Adipocyte (in vitro differentiated cells): ENCODE measurements around the gene ATE1.
A peak's percentile ranks its signal among the peaks of the same experiment; 100 is the strongest.
"Not testable (repeated sequence)": the region's sequence is repeated elsewhere in the genome, so short reads cannot be mapped to it uniquely, and the experiment has no call there.

Source experiments
- DNase-seq: peaks from one replicate; pipeline ENCODE4 v3.0.0-alpha.2; 2015; ENCODE audit warnings: low read depth
- H3K27me3 ChIP-seq: replicated peaks from 2 replicates; pipeline ENCODE4 v1.7.0; 2013; ENCODE audit warnings: mild to moderate bottlenecking, low read length, moderate library complexity; ENCODE audit not compliant: control insufficient read depth, insufficient read depth
- H3K36me3 ChIP-seq: 2 replicates; pipeline ENCODE4 v1.7.0; 2013; ENCODE audit warnings: low read length, mild to moderate bottlenecking, moderate library complexity; ENCODE audit not compliant: control insufficient read depth, insufficient read depth, severe bottlenecking
- H3K4me1 ChIP-seq: 2 replicates; pipeline ENCODE4 v1.7.0; 2013; ENCODE audit warnings: mild to moderate bottlenecking, low read length, moderate library complexity; ENCODE audit not compliant: control insufficient read depth, insufficient read depth
- H3K4me3 ChIP-seq: 2 replicates; pipeline ENCODE4 v1.7.0; 2013; ENCODE audit warnings: mild to moderate bottlenecking, low read length, moderate library complexity
- H3K9ac ChIP-seq: 2 replicates; pipeline ENCODE4 v1.7.0; 2013; ENCODE audit warnings: mild to moderate bottlenecking, low read length, moderate library complexity
- H3K9me3 ChIP-seq: 2 replicates; pipeline ENCODE4 v1.7.0; 2013; ENCODE audit warnings: mild to moderate bottlenecking, low read length, moderate library complexity; ENCODE audit not compliant: control insufficient read depth

The ATE1 gene

DNA sequence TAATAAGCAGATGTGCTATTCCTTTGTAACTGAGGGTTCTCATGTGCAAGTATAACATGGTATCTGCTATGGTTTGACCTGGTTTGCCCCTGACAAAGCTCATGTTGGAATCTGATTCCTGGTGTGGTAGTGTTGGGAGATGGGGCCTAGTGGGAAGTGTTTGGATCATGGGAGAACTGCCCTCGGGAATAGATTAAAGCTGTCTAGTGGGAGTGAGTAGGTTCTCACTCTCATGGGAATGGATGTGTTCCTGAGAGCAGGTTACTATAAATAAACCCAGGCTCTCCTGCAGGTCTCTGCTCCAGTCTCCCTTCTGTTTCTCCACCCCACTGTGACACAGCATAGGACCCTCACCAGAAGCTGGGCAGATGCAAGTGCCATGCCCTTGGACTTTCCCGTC is 97.7 kb downstream of the ATE1 start:
- no peak overlapping the region for H3K9ac ChIP-seq
- peaks cover 12% of the 10 kb centered on the region for H3K36me3 ChIP-seq
- DNase-seq = no peak
- H3K9me3 ChIP-seq = no peaks in the 10 kb centered on the region
- no peaks in the 10 kb centered on the region for H3K4me1 ChIP-seq
- H3K27me3 ChIP-seq = no peaks in the 10 kb centered on the region
- H3K4me3 ChIP-seq = no peak overlapping the region

DNA sequence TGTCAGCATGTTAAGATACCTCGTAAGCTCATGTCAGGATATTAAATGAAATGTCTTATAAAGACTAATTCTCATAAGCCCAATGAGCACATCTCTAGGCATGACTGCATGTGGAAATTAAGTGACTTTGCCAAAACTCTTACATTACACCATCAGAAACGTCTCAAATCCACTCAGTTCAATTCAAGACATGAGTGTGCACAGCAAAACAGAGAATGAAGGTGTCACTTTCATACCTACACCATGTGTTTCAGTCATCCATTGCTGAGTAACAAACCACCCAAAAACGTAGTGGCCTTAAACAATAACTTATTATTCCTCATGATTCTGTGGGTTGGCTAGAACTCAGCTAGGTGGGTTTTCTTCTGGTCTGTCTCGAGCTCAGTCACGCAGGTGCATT is 99.8 kb downstream of the ATE1 start:
- no peaks in the 10 kb centered on the region for H3K9me3 ChIP-seq
- H3K36me3 ChIP-seq = peaks cover 9% of the 10 kb centered on the region
- H3K4me3 ChIP-seq = no peak overlapping the region
- H3K27me3 ChIP-seq = no peaks in the 10 kb centered on the region
- H3K4me1 ChIP-seq = no peaks in the 10 kb centered on the region
- DNase-seq = no peak
- no peak overlapping the region for H3K9ac ChIP-seq

DNA sequence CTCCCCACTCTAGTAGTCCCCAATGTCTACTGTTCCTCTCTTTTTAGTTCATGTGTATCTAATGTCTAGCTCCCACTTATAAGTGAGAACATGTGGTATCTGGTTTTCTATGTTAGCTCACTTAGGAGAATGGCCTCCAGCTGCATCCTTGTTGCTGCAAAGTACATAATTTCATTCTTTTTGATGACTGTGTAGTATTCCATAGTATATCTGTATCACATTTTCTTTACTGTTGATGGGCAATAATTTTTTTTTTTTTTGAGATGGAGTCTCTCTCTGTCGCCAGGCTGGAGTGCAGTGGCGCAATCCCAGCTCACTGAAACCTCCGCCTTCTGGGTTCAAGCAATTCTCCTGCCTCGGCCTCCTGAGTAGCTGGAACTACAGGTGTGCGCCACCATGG is 101.1 kb downstream of the ATE1 start:
- not testable (repeated sequence) for H3K4me1 ChIP-seq, H3K4me3 ChIP-seq

DNA sequence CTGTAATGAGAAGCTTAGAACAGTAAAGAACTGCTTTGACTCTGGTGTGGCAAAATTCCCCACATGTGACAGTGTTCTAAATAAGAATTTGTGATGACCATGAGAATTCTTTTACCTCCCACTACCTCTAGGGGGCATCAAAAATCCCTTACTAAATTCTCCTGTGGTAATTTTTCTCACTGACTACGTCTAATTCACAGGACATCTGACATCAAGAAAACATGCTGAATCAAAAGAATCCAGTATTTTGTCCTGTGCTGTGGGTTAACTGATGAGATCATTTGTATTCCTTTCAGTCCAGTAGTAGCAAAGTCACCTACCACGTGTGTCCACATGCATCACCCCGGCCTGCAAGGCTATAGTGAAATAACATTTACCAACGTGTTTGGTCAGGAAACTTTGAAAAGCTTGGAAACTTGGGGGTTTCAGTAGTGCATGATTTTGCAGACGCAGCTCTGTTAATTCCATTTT is 103.8 kb downstream of the ATE1 start:
- peak; percentile 77 for DNase-seq
- Histone ChIP-seq H3K36me3 (peaks cover 9% of the 10 kb centered on the region), H3K9me3 (no peaks in the 10 kb centered on the region), H3K4me3 (no peak overlapping the region), H3K4me1 (no peaks in the 10 kb centered on the region), H3K9ac (no peak overlapping the region), H3K27me3 (no peaks in the 10 kb centered on the region)

More for the DNA sequence above, 101.1 kb downstream of the ATE1 start:
- H3K9ac ChIP-seq, H3K9me3 ChIP-seq, H3K36me3 ChIP-seq, DNase-seq, H3K27me3 ChIP-seq: not testable (repeated sequence)

DNA sequence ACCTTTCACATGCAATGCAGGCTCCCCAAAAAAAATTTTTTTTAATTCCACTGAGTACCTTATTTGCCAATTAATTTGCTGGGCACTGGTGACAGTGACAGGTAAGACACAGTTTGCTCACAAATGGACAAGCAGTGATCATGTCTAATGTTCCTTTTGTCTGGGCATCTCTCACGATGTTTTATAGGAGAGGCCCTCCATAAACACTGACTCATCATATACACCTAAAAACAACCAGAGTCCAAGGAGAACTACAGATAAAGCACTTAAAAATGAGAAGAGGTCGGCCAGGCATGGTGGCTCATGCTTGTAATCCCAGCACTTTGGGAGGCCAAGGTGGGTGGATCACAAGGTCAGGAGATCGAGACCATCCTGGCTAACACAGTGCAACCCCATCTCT is 105.1 kb downstream of the ATE1 start:
- Histone ChIP-seq H3K9me3 (no peaks in the 10 kb centered on the region), H3K27me3 (no peaks in the 10 kb centered on the region), H3K9ac (no peak overlapping the region), H3K36me3 (peaks cover 3% of the 10 kb centered on the region), H3K4me3 (no peak overlapping the region), H3K4me1 (no peaks in the 10 kb centered on the region)
- DNase-seq = no peak

DNA sequence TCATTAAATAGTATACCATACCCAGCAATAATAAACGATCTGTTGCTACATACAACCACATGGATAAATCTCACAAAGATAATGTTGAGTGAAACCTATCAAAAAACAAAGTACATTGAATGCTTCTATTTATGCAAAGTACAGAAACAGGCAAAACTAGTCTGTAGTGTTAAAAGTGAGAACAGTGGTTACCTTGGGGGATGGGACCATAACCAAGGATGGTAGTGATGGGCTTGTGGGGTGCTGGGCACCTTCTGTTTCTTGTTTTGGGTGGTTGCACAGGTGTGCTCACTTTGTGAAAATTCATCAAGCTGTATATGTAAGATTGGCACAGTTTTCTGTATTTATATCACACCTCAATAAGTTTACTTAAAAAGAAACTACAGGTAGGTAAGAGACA is 105.7 kb downstream of the ATE1 start:
- Histone ChIP-seq H3K27me3 (no peaks in the 10 kb centered on the region), H3K36me3 (peaks cover 3% of the 10 kb centered on the region), H3K4me1 (no peaks in the 10 kb centered on the region), H3K4me3 (no peak overlapping the region), H3K9ac (no peak overlapping the region), H3K9me3 (no peaks in the 10 kb centered on the region)
- DNase-seq = no peak

DNA sequence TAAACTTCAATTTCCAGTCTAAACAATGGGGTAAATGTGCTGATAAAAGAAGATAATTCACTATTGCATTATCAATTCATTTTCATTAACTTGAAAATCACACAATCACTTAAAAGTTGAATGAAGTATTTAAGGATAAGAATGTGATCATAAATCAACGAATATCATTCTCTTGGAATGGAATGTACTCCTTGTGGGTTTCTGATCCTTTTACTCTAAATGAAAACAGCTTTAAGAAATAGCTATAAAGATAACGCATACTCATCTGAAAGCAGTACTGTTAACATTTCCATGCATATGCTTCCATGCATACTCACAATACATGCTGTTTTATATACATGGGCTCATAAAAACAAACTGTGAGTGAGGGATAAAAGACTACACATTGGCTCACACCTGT is 108.8 kb downstream of the ATE1 start:
- Histone ChIP-seq H3K9me3 (no peaks in the 10 kb centered on the region), H3K36me3 (no peaks in the 10 kb centered on the region), H3K4me1 (no peaks in the 10 kb centered on the region), H3K27me3 (no peaks in the 10 kb centered on the region), H3K9ac (no peak overlapping the region), H3K4me3 (no peak overlapping the region)
- DNase-seq = no peak

DNA sequence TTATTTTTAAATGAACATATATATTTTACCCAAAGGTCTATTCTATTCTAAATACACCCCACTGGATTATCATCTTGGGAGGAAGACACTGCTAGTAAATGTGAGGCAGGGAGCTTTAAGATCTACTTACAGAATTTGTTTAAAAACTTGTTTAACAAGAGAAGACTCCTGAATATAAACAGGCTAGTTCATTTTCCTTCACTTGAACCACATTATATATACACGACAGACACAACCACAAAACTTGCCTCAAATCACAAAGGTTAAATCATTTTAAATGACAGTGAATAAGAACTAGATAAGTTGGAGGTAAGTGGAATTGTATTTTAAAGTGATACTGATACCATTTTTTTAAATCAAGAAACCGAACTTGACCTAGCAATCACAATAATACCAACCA is 109.2 kb downstream of the ATE1 start:
- Histone ChIP-seq H3K4me1 (no peaks in the 10 kb centered on the region), H3K27me3 (no peaks in the 10 kb centered on the region), H3K9ac (no peak overlapping the region), H3K4me3 (no peak overlapping the region), H3K36me3 (no peaks in the 10 kb centered on the region), H3K9me3 (no peaks in the 10 kb centered on the region)
- no peak for DNase-seq

DNA sequence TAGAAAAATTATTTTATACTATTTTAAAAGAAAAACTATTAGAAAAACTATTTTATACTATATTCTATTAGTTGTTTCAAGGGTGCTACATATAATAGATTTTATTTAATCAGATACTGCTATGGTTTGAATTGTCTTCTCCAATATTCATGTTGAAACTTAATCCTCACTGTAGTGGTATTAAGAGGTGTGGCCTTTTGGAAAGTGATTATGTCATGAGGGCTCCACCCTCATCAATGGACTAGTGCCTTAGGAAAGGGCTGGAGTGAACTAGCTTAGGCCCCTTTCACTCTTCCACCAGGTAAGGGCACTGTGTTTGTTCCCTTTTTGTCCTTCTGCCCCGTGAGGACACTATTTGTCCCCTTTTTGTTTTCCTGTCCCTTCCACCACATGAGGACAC is 111.6 kb downstream of the ATE1 start:
- Histone ChIP-seq H3K27me3 (no peaks in the 10 kb centered on the region), H3K9me3 (no peaks in the 10 kb centered on the region), H3K4me3 (no peak overlapping the region), H3K9ac (no peak overlapping the region), H3K36me3 (no peaks in the 10 kb centered on the region), H3K4me1 (peaks cover 3% of the 10 kb centered on the region)
- DNase-seq = no peak

DNA sequence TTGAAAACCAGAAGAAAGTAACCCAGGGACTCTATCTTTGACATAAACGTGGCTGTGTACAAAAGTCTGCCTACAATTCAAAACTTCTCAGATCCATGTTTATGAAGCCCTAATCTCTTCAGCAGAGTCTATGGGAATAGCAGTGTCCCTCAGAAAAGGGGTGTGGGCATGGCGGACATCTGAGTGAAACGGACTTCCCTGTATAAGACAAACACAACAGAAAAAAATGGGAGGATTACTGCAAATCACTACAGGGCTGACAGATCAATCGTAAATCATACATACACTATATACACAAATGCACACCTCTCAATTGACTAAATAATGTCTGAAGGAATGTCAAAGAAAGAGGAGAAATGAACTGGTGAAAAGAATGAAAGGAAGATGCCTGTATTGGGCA is 114.0 kb downstream of the ATE1 start:
- Histone ChIP-seq H3K36me3 (no peaks in the 10 kb centered on the region), H3K27me3 (no peaks in the 10 kb centered on the region), H3K9ac (no peak overlapping the region), H3K4me1 (peaks cover 3% of the 10 kb centered on the region), H3K4me3 (no peak overlapping the region), H3K9me3 (no peaks in the 10 kb centered on the region)
- DNase-seq = no peak

DNA sequence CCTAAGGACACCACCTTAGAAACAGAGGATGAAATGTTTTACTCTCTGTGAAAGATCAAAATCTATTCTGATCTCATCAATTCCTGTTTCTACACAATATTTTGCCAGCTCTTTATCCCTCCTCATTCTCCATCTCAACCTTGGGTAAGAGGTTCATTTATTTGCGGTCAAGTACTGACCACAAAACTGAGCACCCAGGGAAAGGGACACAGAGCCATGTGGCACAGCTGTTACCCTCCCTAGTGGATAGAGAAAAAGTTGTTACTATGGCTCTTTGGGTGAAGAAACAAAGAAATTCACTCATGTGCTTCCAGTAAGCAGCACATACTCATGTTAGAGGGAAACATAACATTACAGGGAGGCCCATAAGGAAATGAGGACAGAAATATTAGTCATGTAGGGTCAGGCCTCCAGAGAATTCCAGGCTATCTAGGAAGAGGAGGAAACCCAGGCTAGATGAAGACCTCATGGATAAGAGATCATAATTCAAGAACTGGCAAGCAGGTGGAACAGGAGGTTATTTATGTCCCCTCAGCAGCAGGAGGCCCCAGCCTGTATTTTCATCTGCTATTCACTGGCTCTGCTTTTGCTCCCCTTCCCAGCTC is 114.5 kb downstream of the ATE1 start:
- Histone ChIP-seq H3K27me3 (no peaks in the 10 kb centered on the region), H3K9ac (no peak overlapping the region), H3K9me3 (no peaks in the 10 kb centered on the region), H3K4me3 (no peak overlapping the region), H3K4me1 (peaks cover 3% of the 10 kb centered on the region), H3K36me3 (no peaks in the 10 kb centered on the region)
- no peak for DNase-seq

DNA sequence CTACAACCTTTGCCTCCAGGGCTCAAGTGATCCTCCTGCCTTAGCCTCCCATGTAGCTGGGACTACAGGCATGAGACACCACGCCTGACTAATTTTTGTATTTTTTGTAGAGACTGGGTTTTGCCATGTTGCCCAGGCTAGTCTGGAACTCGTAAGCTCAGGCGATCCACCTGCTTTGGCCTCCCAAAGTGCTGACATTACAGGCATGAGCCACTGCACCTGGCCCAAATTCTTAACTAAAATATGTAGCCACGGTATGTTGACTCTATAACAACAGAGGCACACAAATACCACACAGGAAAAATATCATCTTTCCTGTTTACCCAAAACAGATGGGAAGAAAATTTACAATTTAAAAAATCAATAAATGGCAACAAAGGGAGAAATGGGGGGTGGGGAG is 115.8 kb downstream of the ATE1 start:
- no peaks in the 10 kb centered on the region for H3K27me3 ChIP-seq
- H3K9ac ChIP-seq = no peak overlapping the region
- DNase-seq = no peak
- H3K36me3 ChIP-seq = peaks cover 3% of the 10 kb centered on the region
- no peaks in the 10 kb centered on the region for H3K9me3 ChIP-seq
- H3K4me3 ChIP-seq = no peak overlapping the region
- peaks cover 3% of the 10 kb centered on the region for H3K4me1 ChIP-seq
